H1 (cell line): ENCODE data around the gene ACSL3. TPM values are rescaled to one million over a fixed set of nuclear protein-coding genes. Genes with fewer than 3 reads are reported as not detected.

Experiments used
- CTCF ChIA-PET: fragments of 300-600 bp; sonication (Branson Sonifier 250); formaldehyde crosslinking; loops from one replicate; lab custom pipeline; 2021; ENCODE audit not compliant: partially characterized antibody; lab: Charles Lee
- POLR2A ChIA-PET: fragments of 300-600 bp; sonication (Branson Sonifier 250); formaldehyde crosslinking; loops from one replicate; lab custom pipeline; 2021; ENCODE audit warnings: inconsistent platforms; ENCODE audit not compliant: partially characterized antibody; lab: Charles Lee
- DNase-seq, 2 experiments: peaks; one replicate each; pipeline versions ENCODE4 v3.0.0 to v3.0.0-alpha.2; 2010 to 2022; ENCODE audit warnings: low spot score in 2 of 2, low read depth in 1 of 2, mixed read lengths in 1 of 2
- FAIRE-seq: peaks from 2 replicates; lab custom pipeline; 2011; peaks lifted over from hg19 to GRCh38; lab: Jason Lieb, UNC
- H2AFZ ChIP-seq: 2 replicates; pipeline ENCODE4 v1.8.1; 2012; ENCODE audit warnings: low read length, inconsistent platforms
- H2AK5ac ChIP-seq: 2 replicates; pipeline ENCODE4 v1.6.1; 2013; ENCODE audit warnings: low read depth, low read length
- H2BK120ac ChIP-seq: replicated peaks from 2 replicates; pipeline ENCODE3; 2013; ENCODE audit warnings: low read depth, low read length, inconsistent platforms
- H2BK12ac ChIP-seq: 2 replicates; pipeline ENCODE4 v1.6.1; 2013; ENCODE audit warnings: low read depth, low read length
- H2BK15ac ChIP-seq: 2 replicates; pipeline ENCODE4 v1.6.1; 2013; ENCODE audit warnings: low read length
- H2BK20ac ChIP-seq: 2 replicates; pipeline ENCODE4 v1.6.1; 2013; ENCODE audit warnings: low read length
- H2BK5ac ChIP-seq: 2 replicates; pipeline ENCODE4 v1.6.1; 2013; ENCODE audit warnings: low read depth, low read length
- H3K14ac ChIP-seq: 2 replicates; pipeline ENCODE4 v1.6.1; 2013; ENCODE audit warnings: inconsistent platforms; ENCODE audit not compliant: insufficient read length
- H3K18ac ChIP-seq: 2 replicates; pipeline ENCODE4 v1.6.1; 2013; ENCODE audit warnings: low read length; ENCODE audit errors: extremely low read depth
- H3K23ac ChIP-seq: 2 replicates; pipeline ENCODE4 v1.6.1; 2013; ENCODE audit warnings: inconsistent platforms; ENCODE audit not compliant: insufficient read length
- H3K23me2 ChIP-seq: 2 replicates; pipeline ENCODE4 v1.6.1; 2013; ENCODE audit warnings: low read depth, low read length
- H3K27ac ChIP-seq: 2 replicates; pipeline ENCODE4 v1.6.1; 2011; ENCODE audit warnings: low read depth, low read length, inconsistent platforms
- H3K27me3 ChIP-seq, 4 experiments: replicated peaks in 1 of 4; 1 replicate in 1 of 4; 2 replicates in 3 of 4; pipeline versions ENCODE4 v1.6.1 to v1.8.1; 2011 to 2013; ENCODE audit warnings: low read length in 3 of 4, mild to moderate bottlenecking in 3 of 4, inconsistent platforms in 2 of 4, mixed read lengths in 2 of 4, moderate library complexity in 1 of 4; ENCODE audit not compliant: control insufficient read depth in 3 of 4, insufficient read depth in 3 of 4; ENCODE audit errors: extremely low read depth in 1 of 4
- H3K36me3 ChIP-seq, 4 experiments: 2 replicates each; pipeline versions ENCODE4 v1.6.1 to v1.8.1; 2011 to 2013; ENCODE audit warnings: mild to moderate bottlenecking in 4 of 4, low read length in 3 of 4, moderate library complexity in 2 of 4, control low read depth in 1 of 4, inconsistent platforms in 1 of 4; ENCODE audit not compliant: insufficient read depth in 4 of 4, control insufficient read depth in 2 of 4
- H3K4ac ChIP-seq: replicated peaks from 2 replicates; pipeline ENCODE3; 2013; ENCODE audit warnings: low read length, low read depth, mixed read lengths, inconsistent platforms; ENCODE audit not compliant: insufficient read length
- H3K4me1 ChIP-seq, 4 experiments: replicated peaks in 1 of 4; 1 replicate in 1 of 4; 2 replicates in 3 of 4; pipeline versions ENCODE4 v1.6.1 to v1.8.1; 2011 to 2013; ENCODE audit warnings: low read length in 3 of 4, inconsistent platforms in 2 of 4, mixed read lengths in 1 of 4; ENCODE audit not compliant: insufficient read depth in 4 of 4, control insufficient read depth in 3 of 4
- H3K4me2 ChIP-seq, 2 experiments: 2 replicates each; pipeline versions ENCODE4 v1.6.1 to v1.8.1; 2011 to 2013; ENCODE audit warnings: low read depth in 2 of 2, low read length in 2 of 2, control low read depth in 1 of 2, inconsistent platforms in 1 of 2, mild to moderate bottlenecking in 1 of 2; ENCODE audit not compliant: insufficient read depth in 1 of 2
- H3K4me3 ChIP-seq, 4 experiments: fragments of 200-600, 300-600 bp in 1 of 4; sonication (generic), shearing (Covaris generic), sonication (Bioruptor Twin) in 1 of 4; 2 replicates each; pipeline versions ENCODE4 v1.5.1 to v1.8.1; 2011 to 2016; ENCODE audit warnings: low read length in 4 of 4, low read depth in 3 of 4, control low read depth in 2 of 4, inconsistent platforms in 2 of 4, mild to moderate bottlenecking in 2 of 4, mixed read lengths in 1 of 4, moderate library complexity in 1 of 4; ENCODE audit not compliant: insufficient read depth in 2 of 4; ENCODE audit errors: extremely low read depth in 1 of 4
- H3K56ac ChIP-seq: replicated peaks from 2 replicates; pipeline ENCODE3; 2013; ENCODE audit warnings: low read depth, mild to moderate bottlenecking, mixed read lengths, low read length, inconsistent platforms; ENCODE audit not compliant: insufficient read length
- H3K79me1 ChIP-seq: 2 replicates; pipeline ENCODE4 v1.6.1; 2013; ENCODE audit warnings: low read depth, low read length, control low read depth
- H3K79me2 ChIP-seq, 2 experiments: 2 replicates each; pipeline versions ENCODE4 v1.6.1 to v1.8.1; 2012 to 2013; ENCODE audit warnings: low read length in 2 of 2, mild to moderate bottlenecking in 2 of 2, inconsistent platforms in 1 of 2; ENCODE audit not compliant: insufficient read depth in 2 of 2, control insufficient read depth in 1 of 2
- H3K9ac ChIP-seq, 4 experiments: replicated peaks in 1 of 4; 1 replicate in 1 of 4; 2 replicates in 3 of 4; pipeline versions ENCODE4 v1.6.1 to v1.8.1; 2011 to 2013; ENCODE audit warnings: low read depth in 3 of 4, low read length in 3 of 4, control low read depth in 2 of 4, mild to moderate bottlenecking in 2 of 4, moderate library complexity in 2 of 4, inconsistent platforms in 1 of 4; ENCODE audit errors: extremely low read depth in 1 of 4
- H3K9me3 ChIP-seq, 2 experiments: 2 replicates each; pipeline versions ENCODE4 v1.6.1 to v1.8.1; 2012 to 2013; ENCODE audit warnings: mild to moderate bottlenecking in 2 of 2, moderate library complexity in 2 of 2, control low read depth in 1 of 2, inconsistent platforms in 1 of 2, low read depth in 1 of 2, low read length in 1 of 2, mixed read lengths in 1 of 2; ENCODE audit not compliant: insufficient read depth in 2 of 2
- H4K20me1 ChIP-seq, 2 experiments: replicated peaks in 1 of 2; 2 replicates each; pipeline versions ENCODE3 to v1.8.1; 2011 to 2013; ENCODE audit warnings: inconsistent platforms in 2 of 2, low read length in 2 of 2, mild to moderate bottlenecking in 1 of 2; ENCODE audit not compliant: insufficient read depth in 2 of 2, control insufficient read depth in 1 of 2
- H4K5ac ChIP-seq: 2 replicates; pipeline ENCODE4 v1.6.1; 2013; ENCODE audit warnings: low read length, low read depth, mixed read lengths, inconsistent platforms; ENCODE audit not compliant: insufficient read length
- H4K8ac ChIP-seq: 2 replicates; pipeline ENCODE4 v1.8.0; 2013; ENCODE audit warnings: mild to moderate bottlenecking, moderate library complexity, low read length, inconsistent platforms; ENCODE audit not compliant: insufficient read depth; ENCODE audit errors: extremely low read depth
- H4K91ac ChIP-seq: replicated peaks from 2 replicates; pipeline ENCODE3; 2013; ENCODE audit warnings: low read length, mixed read lengths, inconsistent platforms; ENCODE audit not compliant: insufficient read length
- ATF3 ChIP-seq: IDR thresholded peaks from 2 replicates; pipeline ENCODE4 v1.6.1; 2011; ENCODE audit warnings: low read depth, mild to moderate bottlenecking, low read length; ENCODE audit not compliant: insufficient read depth
- BACH1 ChIP-seq: IDR thresholded peaks from 2 replicates; pipeline ENCODE4 v1.6.1; 2012; ENCODE audit warnings: low read length, improper control_type of control experiment
- CHD2 ChIP-seq: IDR thresholded peaks from 2 replicates; pipeline ENCODE4 v1.6.1; 2012; ENCODE audit warnings: low read length, improper control_type of control experiment
- FOSL1 ChIP-seq: IDR thresholded peaks from 2 replicates; pipeline ENCODE4 v1.6.1; 2011; ENCODE audit warnings: mild to moderate bottlenecking, low read depth, low read length, moderate library complexity; ENCODE audit not compliant: insufficient read depth
- POU5F1 ChIP-seq: IDR thresholded peaks from 2 replicates; pipeline ENCODE4 v1.6.1; 2011; ENCODE audit warnings: low read depth, mild to moderate bottlenecking, low read length, moderate library complexity
- RBBP5 ChIP-seq: IDR thresholded peaks from 2 replicates; pipeline ENCODE4 v1.7.1; 2012; ENCODE audit warnings: low read depth, mild to moderate bottlenecking, inconsistent platforms, low read length, moderate library complexity, borderline replicate concordance
- SIX5 ChIP-seq: IDR thresholded peaks from 2 replicates; pipeline ENCODE4 v1.6.1; 2011; ENCODE audit warnings: mild to moderate bottlenecking, low read depth, low read length
- TAF7 ChIP-seq: optimal IDR thresholded peaks from 2 replicates; pipeline ENCODE3; 2011; ENCODE audit warnings: low read depth, mild to moderate bottlenecking, inconsistent platforms, low read length, moderate library complexity, borderline replicate concordance
- WGBS, 2 experiments: shearing (Covaris generic) in 1 of 2; methylation state at CpG; one replicate each; pipeline versions ENCODE4 v1.1.6 to v1.1.7; 2013 to 2015; ENCODE audit warnings: low lambda C conversion rate in 2 of 2, mixed read lengths in 2 of 2, inconsistent platforms in 1 of 2, low coverage in 1 of 2, missing lambda C conversion rate in 1 of 2; ENCODE audit not compliant: insufficient replicate concordance in 2 of 2, insufficient coverage in 1 of 2, insufficient read length in 1 of 2; ENCODE audit errors: extremely low coverage in 1 of 2, missing lambda C conversion rate in 1 of 2; 5-methylcytosine and 5-hydroxymethylcytosine counted together
- polyA plus RNA-seq, 7 experiments: library from polyadenylated mRNA; depleted of rRNA in 3 of 7; stranded (reverse) in 5 of 7; unstranded in 2 of 7; fragments of >200 nt in 5 of 7; fragments of 200-250 nt in 2 of 7; gene quantifications; 1 replicate in 5 of 7; 2 replicates in 1 of 7; 4 replicates in 1 of 7; pipeline versions ENCODE4 v1.2.1 to v1.2.3, GENCODE V29; 2011 to 2013; ENCODE audit warnings: missing spikeins in 2 of 7, mixed read lengths in 2 of 7
- total RNA-seq: library from RNA; stranded (reverse); fragmentation: NEBNext Ultra II Directional; extraction: Animal tissue kit (Norgen Biotek cat#: 25700); gene quantifications from 2 replicates; pipeline ENCODE4 v1.2.1, GENCODE V29; 2021
- TF ChIP-seq, protein P1 (sequence below), 3 experiments: IDR thresholded peaks; 1 replicate in 2 of 3; 2 replicates in 1 of 3; pipeline versions ENCODE4 v1.5.1 to v1.6.1; 2011; ENCODE audit warnings: low read length in 3 of 3, mild to moderate bottlenecking in 3 of 3, inconsistent platforms in 2 of 3, low read depth in 1 of 3, moderate library complexity in 1 of 3; ENCODE audit not compliant: insufficient read depth in 1 of 3; ENCODE audit errors: control extremely low read depth in 1 of 3

ACSL3 gene
- total and polyA plus RNA-seq, 2 of the 8 experiments (the other 6 are each of a cell fraction or from before 2014, with no cell fraction given), result 37.5 to 98.1 TPM

DNA sequence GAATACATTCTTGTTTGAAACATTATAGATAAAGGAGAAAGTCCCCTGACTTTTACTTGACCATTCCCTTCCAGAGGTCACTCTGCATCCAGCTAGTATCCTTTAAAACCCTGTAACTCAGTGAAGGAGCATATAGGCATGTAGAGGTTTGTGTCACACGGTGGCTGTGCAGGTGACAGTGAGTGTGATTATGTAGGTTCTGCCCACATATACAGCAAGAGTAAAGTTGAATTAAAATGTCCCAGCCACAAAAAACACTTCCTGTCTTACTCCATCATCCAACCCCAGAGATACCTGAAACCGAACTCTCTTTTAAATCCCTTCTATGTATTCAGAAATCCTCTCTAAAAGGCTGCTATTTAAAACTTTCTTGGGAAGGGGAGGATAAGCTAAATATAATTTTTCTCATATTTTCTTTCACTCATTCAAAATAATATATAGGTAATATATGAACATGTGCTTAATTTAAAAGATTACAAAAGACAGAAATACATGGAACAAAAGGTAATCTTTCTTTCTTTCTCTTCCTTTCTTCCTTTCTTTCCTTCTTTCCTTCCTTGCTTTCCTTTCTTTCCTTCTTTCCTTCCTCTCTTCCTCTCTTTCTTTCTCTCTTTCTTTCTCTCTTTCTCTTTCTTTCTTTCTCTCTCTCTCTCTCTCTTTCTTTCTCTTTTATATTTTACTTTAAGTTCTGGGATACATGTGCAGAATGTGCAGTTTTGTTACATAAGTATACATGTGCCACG is 20.6 kb upstream of the ACSL3 start:
- CTCF ChIA-PET, result interaction anchor here (0.6 to 1.8 kb wide), 4 partner anchors 9 to 63 kb away, joined by 3 to 6 read pairs (median 4); no protein-coding TSS in a partner anchor
- 84% methylated on average over 3 of the region's 3 CpGs; no CpG with 5 or more reads in 1 of the 2 experiments for WGBS, 2 experiments
- no peak overlapping the region for H3K56ac ChIP-seq
- TF ChIP-seq CHD2, result no peak
- no peak for TF ChIP-seq ATF3
- TF ChIP-seq POU5F1, result no peak
- TF ChIP-seq TAF7, result no peak
- no peak for TF ChIP-seq FOSL1
- TF ChIP-seq, protein P1, sequence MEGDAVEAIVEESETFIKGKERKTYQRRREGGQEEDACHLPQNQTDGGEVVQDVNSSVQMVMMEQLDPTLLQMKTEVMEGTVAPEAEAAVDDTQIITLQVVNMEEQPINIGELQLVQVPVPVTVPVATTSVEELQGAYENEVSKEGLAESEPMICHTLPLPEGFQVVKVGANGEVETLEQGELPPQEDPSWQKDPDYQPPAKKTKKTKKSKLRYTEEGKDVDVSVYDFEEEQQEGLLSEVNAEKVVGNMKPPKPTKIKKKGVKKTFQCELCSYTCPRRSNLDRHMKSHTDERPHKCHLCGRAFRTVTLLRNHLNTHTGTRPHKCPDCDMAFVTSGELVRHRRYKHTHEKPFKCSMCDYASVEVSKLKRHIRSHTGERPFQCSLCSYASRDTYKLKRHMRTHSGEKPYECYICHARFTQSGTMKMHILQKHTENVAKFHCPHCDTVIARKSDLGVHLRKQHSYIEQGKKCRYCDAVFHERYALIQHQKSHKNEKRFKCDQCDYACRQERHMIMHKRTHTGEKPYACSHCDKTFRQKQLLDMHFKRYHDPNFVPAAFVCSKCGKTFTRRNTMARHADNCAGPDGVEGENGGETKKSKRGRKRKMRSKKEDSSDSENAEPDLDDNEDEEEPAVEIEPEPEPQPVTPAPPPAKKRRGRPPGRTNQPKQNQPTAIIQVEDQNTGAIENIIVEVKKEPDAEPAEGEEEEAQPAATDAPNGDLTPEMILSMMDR (IDR thresholded peaks at IDR 0.05; ENCODE audit: control extremely low read depth in 1 of 3, insufficient read depth in 1 of 3, low read depth in 1 of 3, low read length in 3 of 3), result no peak
- TF ChIP-seq SIX5, result no peak
- no peak for TF ChIP-seq RBBP5
- TF ChIP-seq BACH1, result no peak

More for the DNA sequence above, 20.6 kb upstream of the ACSL3 start:
- H3K4me2 ChIP-seq, result no peak overlapping the region
- H3K14ac ChIP-seq, result no peak overlapping the region
- H3K4me1 ChIP-seq, result no peaks in the 10 kb centered on the region
- FAIRE-seq (no peak), DNase-seq (no peak)
- no peak overlapping the region for H2BK12ac ChIP-seq
- POLR2A ChIA-PET, result no interaction called here
- H4K5ac ChIP-seq, result no peak overlapping the region
- H3K79me2 ChIP-seq, result no peaks in the 10 kb centered on the region
- no peak overlapping the region for H2AK5ac ChIP-seq
- H3K9ac ChIP-seq, result no peak overlapping the region
- H3K4ac ChIP-seq, result no peak overlapping the region
- H3K23ac ChIP-seq, result no peak overlapping the region
- H3K27me3 ChIP-seq, result no peaks in the 10 kb centered on the region
- no peak overlapping the region for H2BK15ac ChIP-seq
- no peaks in the 10 kb centered on the region for H3K23me2 ChIP-seq
- H3K9me3 ChIP-seq, result no peaks in the 10 kb centered on the region
- H3K79me1 ChIP-seq, result no peaks in the 10 kb centered on the region
- no peak overlapping the region for H2BK5ac ChIP-seq
- H3K36me3 ChIP-seq, result no peaks in the 10 kb centered on the region
- H2AFZ ChIP-seq, result no peak overlapping the region
- H4K8ac ChIP-seq, result no peak overlapping the region
- H2BK20ac ChIP-seq, result no peak overlapping the region
- no peak overlapping the region for H3K18ac ChIP-seq
- H2BK120ac ChIP-seq, result no peak overlapping the region
- H4K91ac ChIP-seq, result no peak overlapping the region
- no peaks in the 10 kb centered on the region for H4K20me1 ChIP-seq
- no peak overlapping the region for H3K4me3 ChIP-seq
- H3K27ac ChIP-seq, result no peak overlapping the region
